GM04503 (cell line): ENCODE results near the gene ZNF77.
A peak's percentile ranks its signal among the peaks of the same experiment; 100 is the strongest.
"Not testable (repeated sequence)": the region's sequence is repeated elsewhere in the genome, so short reads cannot be mapped to it uniquely, and the experiment has no call there.

Experiments
- DNase-seq: peaks from one replicate; pipeline ENCODE4 v3.0.0-alpha.2; 2012; ENCODE audit warnings: low read depth

Gene ZNF77

GRCh38 chr19:2944775-2945574 lies at the start of gene ZNF77:
TSS of gene ZNF77 (minus strand) at chr19:2944971. CDS start at chr19:2944840, 131 bp downstream.
- peak; percentile 93 for DNase-seq

GRCh38 chr19:2993579-2993978 lies 48.8 kb upstream of the ZNF77 start:
- DNase-seq: no peak

- DNase-seq: no peak
Measured at GRCh38 chr19:2992958-2993357, 48.2 kb upstream of the ZNF77 start.

- DNase-seq: not testable (repeated sequence)
Measured at GRCh38 chr19:2992333-2992732, 47.6 kb upstream of the ZNF77 start.

GRCh38 chr19:2989236-2989946 lies 44.6 kb upstream of the ZNF77 start:
- DNase-seq: no peak

GRCh38 chr19:2988568-2988967 lies 43.8 kb upstream of the ZNF77 start:
- DNase-seq: no peak

- no peak for DNase-seq
Measured at GRCh38 chr19:2987797-2988196, 43.0 kb upstream of the ZNF77 start.

GRCh38 chr19:2986951-2987524 lies 42.3 kb upstream of the ZNF77 start:
- no peak for DNase-seq

- DNase-seq: peak; percentile 12
Measured at GRCh38 chr19:2984215-2984528, 39.4 kb upstream of the ZNF77 start.

- peak; percentile 29 for DNase-seq
Measured at GRCh38 chr19:2983351-2984214, 38.8 kb upstream of the ZNF77 start.

- DNase-seq: peak; percentile 70
Measured at GRCh38 chr19:2982983-2983350, 38.2 kb upstream of the ZNF77 start.

GRCh38 chr19:2982561-2982960 lies 37.8 kb upstream of the ZNF77 start:
- no peak for DNase-seq

GRCh38 chr19:2981898-2982297 lies 37.1 kb upstream of the ZNF77 start:
- DNase-seq: no peak

GRCh38 chr19:2978772-2979171 lies 34.0 kb upstream of the ZNF77 start:
- no peak for DNase-seq

GRCh38 chr19:2978166-2978767 lies 33.5 kb upstream of the ZNF77 start:
- no peak for DNase-seq

GRCh38 chr19:2977746-2978138 lies 33.0 kb upstream of the ZNF77 start:
- no peak for DNase-seq

- DNase-seq: no peak
Measured at GRCh38 chr19:2977001-2977745, 32.4 kb upstream of the ZNF77 start, which contains the start of gene TLE6. TSS of gene TLE6 (plus strand) at chr19:2977564. CDS start at chr19:2978234, 670 bp downstream.

GRCh38 chr19:2976609-2977000 lies 31.8 kb upstream of the ZNF77 start:
- DNase-seq: no peak

GRCh38 chr19:2974342-2975041 lies 29.7 kb upstream of the ZNF77 start:
- no peak for DNase-seq

GRCh38 chr19:2973229-2973628 lies 28.5 kb upstream of the ZNF77 start:
- DNase-seq: no peak
